Smooth muscle cell (in vitro differentiated cells): ENCODE measurements around the gene PPP1R9B. TPM values are rescaled to one million over a fixed set of nuclear protein-coding genes. Genes with fewer than 3 reads are reported as not detected.

ENCODE experiments used
- DNase-seq: peaks from one replicate; lab custom pipeline; 2025; ENCODE audit not compliant: unreplicated experiment; lab: John Stamatoyannopoulos, UW
- H2AFZ ChIP-seq: fragments of 200-600 bp; sonication (generic); 2 replicates; pipeline ENCODE4 v1.6.0; 2016; ENCODE audit warnings: antibody characterized with exemption, low read depth, mild to moderate bottlenecking
- H3F3A ChIP-seq: fragments of 200-600 bp; sonication (generic); 2 replicates; pipeline ENCODE4 v1.6.0; 2017; ENCODE audit warnings: antibody characterized with exemption, low read depth
- H3K27ac ChIP-seq: fragments of 200-600 bp; sonication (generic); 2 replicates; pipeline ENCODE4 v1.5.1; 2016; ENCODE audit warnings: low read depth, mild to moderate bottlenecking
- H3K27me3 ChIP-seq: fragments of 200-600 bp; sonication (generic); 2 replicates; pipeline ENCODE4 v1.6.1; 2016; ENCODE audit warnings: low read depth, mild to moderate bottlenecking
- H3K36me3 ChIP-seq: fragments of 200-600 bp; sonication (generic); 2 replicates; pipeline ENCODE4 v1.5.1; 2016; ENCODE audit warnings: low read depth
- H3K4me1 ChIP-seq: fragments of 200-600 bp; sonication (generic); 2 replicates; pipeline ENCODE4 v1.5.1; 2016; ENCODE audit warnings: low read depth
- H3K4me2 ChIP-seq: fragments of 200-600 bp; sonication (generic); 2 replicates; pipeline ENCODE4 v1.6.0; 2016; ENCODE audit warnings: mild to moderate bottlenecking
- H3K4me3 ChIP-seq: fragments of 200-600 bp; sonication (generic); 2 replicates; pipeline ENCODE4 v1.5.1; 2016; ENCODE audit warnings: mild to moderate bottlenecking
- H3K79me2 ChIP-seq: fragments of 200-600 bp; sonication (generic); 2 replicates; pipeline ENCODE4 v1.6.0; 2016; ENCODE audit warnings: low read depth, mild to moderate bottlenecking
- H3K9ac ChIP-seq: fragments of 200-600 bp; sonication (generic); 2 replicates; pipeline ENCODE4 v1.6.0; 2016; ENCODE audit warnings: low read depth
- H3K9me3 ChIP-seq: fragments of 200-600 bp; sonication (generic); replicated peaks from 2 replicates; pipeline ENCODE4 v1.5.1; 2016; ENCODE audit warnings: low read depth
- H4K20me1 ChIP-seq: fragments of 200-600 bp; sonication (generic); 2 replicates; pipeline ENCODE4 v1.6.0; 2016; ENCODE audit warnings: low read depth
- CTCF ChIP-seq: fragments of 200-600 bp; sonication (generic); IDR thresholded peaks from 2 replicates; pipeline ENCODE4 v1.5.1; 2017; ENCODE audit warnings: borderline replicate concordance, mild to moderate bottlenecking, antibody characterized with exemption; ENCODE audit not compliant: insufficient read depth, poor library complexity, severe bottlenecking
- WGBS: methylation state at CpG from one replicate; pipeline ENCODE4 v1.1.7; 2016; ENCODE audit warnings: low lambda C conversion rate; 5-methylcytosine and 5-hydroxymethylcytosine counted together
- polyA plus RNA-seq: library from polyadenylated mRNA; unstranded; fragments of >200 nt; fragmentation: Nextera tagmentation; extraction: Ambion mirVana; gene quantifications from 2 replicates; pipeline ENCODE4 v1.2.1, GENCODE V29; 2016
- total RNA-seq: library from RNA; depleted of rRNA; stranded (reverse); fragments of >200 nt; gene quantifications from 2 replicates; pipeline ENCODE4 v1.2.3, GENCODE V29; 2014

The PPP1R9B gene
- total and polyA plus RNA-seq, 2 experiments from 2014 or later = 6.7 to 20.8 TPM

- Histone ChIP-seq H3K4me1 (peaks cover 6% of the 10 kb centered on the region), H3K27me3 (no peaks in the 10 kb centered on the region), H3K4me2 (no peak overlapping the region), H3K36me3 (no peaks in the 10 kb centered on the region), H3K4me3 (no peak overlapping the region), H2AFZ (no peak overlapping the region), H3K9ac (no peak overlapping the region), H3K9me3 (no peaks in the 10 kb centered on the region), H3K27ac (no peak overlapping the region), H3F3A (no peaks in the 10 kb centered on the region), H3K79me2 (no peaks in the 10 kb centered on the region), H4K20me1 (no peaks in the 10 kb centered on the region)
- no peak for TF ChIP-seq CTCF
- no peak for DNase-seq
- 84% methylated on average over 13 of the region's 13 CpGs for WGBS
These were observed 43.9 kb downstream of the PPP1R9B start for GRCh38 chr17:50106393-50107131.

- 92% methylated on average over 21 of the region's 21 CpGs for WGBS
- H3K9me3 ChIP-seq = no peaks in the 10 kb centered on the region
- H3K9ac ChIP-seq = no peak overlapping the region
These were observed 44.7 kb downstream of the PPP1R9B start for GRCh38 chr17:50105811-50106210.

GRCh38 chr17:50103941-50104340 lies 46.5 kb downstream of the PPP1R9B start:
- H3K27me3 ChIP-seq = no peaks in the 10 kb centered on the region
- 96% methylated on average over 5 of the region's 5 CpGs for WGBS
- H2AFZ ChIP-seq = no peak overlapping the region
- no peak overlapping the region for H3K4me3 ChIP-seq
- peaks cover 3% of the 10 kb centered on the region for H3F3A ChIP-seq
- TF ChIP-seq CTCF = no peak
- no peak overlapping the region for H3K27ac ChIP-seq
- H3K9ac ChIP-seq = no peak overlapping the region
- peaks cover 14% of the 10 kb centered on the region for H3K4me1 ChIP-seq
- H3K4me2 ChIP-seq = no peak overlapping the region
- no peak for DNase-seq
- H3K9me3 ChIP-seq = no peaks in the 10 kb centered on the region
- H4K20me1 ChIP-seq = no peaks in the 10 kb centered on the region
- no peaks in the 10 kb centered on the region for H3K36me3 ChIP-seq
- no peaks in the 10 kb centered on the region for H3K79me2 ChIP-seq

More at GRCh38 chr17:50105811-50106210, 44.7 kb downstream of the PPP1R9B start:
- peaks cover 1% of the 10 kb centered on the region for H3F3A ChIP-seq
- no peaks in the 10 kb centered on the region for H3K79me2 ChIP-seq
- no peaks in the 10 kb centered on the region for H3K27me3 ChIP-seq
- H4K20me1 ChIP-seq = no peaks in the 10 kb centered on the region
- H3K27ac ChIP-seq = no peak overlapping the region
- DNase-seq = no peak
- H2AFZ ChIP-seq = no peak overlapping the region
- no peak for TF ChIP-seq CTCF
- no peaks in the 10 kb centered on the region for H3K36me3 ChIP-seq
- H3K4me3 ChIP-seq = no peak overlapping the region
- no peak overlapping the region for H3K4me2 ChIP-seq
- H3K4me1 ChIP-seq = peaks cover 12% of the 10 kb centered on the region

GRCh38 chr17:50103252-50103651 lies 47.2 kb downstream of the PPP1R9B start:
- H4K20me1 ChIP-seq = no peaks in the 10 kb centered on the region
- TF ChIP-seq CTCF = no peak
- no peaks in the 10 kb centered on the region for H3K9me3 ChIP-seq
- peaks cover 14% of the 10 kb centered on the region for H3K4me1 ChIP-seq
- no peak overlapping the region for H3K4me2 ChIP-seq
- no peak overlapping the region for H2AFZ ChIP-seq
- H3K36me3 ChIP-seq = no peaks in the 10 kb centered on the region
- H3K9ac ChIP-seq = no peak overlapping the region
- H3K27me3 ChIP-seq = no peaks in the 10 kb centered on the region
- no peak overlapping the region for H3K4me3 ChIP-seq
- H3K79me2 ChIP-seq = no peaks in the 10 kb centered on the region
- DNase-seq = no peak
- no peak overlapping the region for H3K27ac ChIP-seq
- peaks cover 3% of the 10 kb centered on the region for H3F3A ChIP-seq
- 71% methylated on average over 2 of the region's 2 CpGs for WGBS
